NCI-H187 (cell line): Measurements from ENCODE around the gene SDK1.

Experiments
- DNase-seq, 2 experiments: peaks; one replicate each; lab custom pipeline; 2025; lab: John Stamatoyannopoulos, UW

Gene SDK1

GRCh38 chr7:4103352-4104091 is 802.5 kb downstream of the SDK1 start:
- DNase-seq = no peak

- no peak for DNase-seq
Observed at GRCh38 chr7:4107839-4108238, 806.8 kb downstream of the SDK1 start.

GRCh38 chr7:4108951-4109350 is 807.9 kb downstream of the SDK1 start:
- DNase-seq = no peak

GRCh38 chr7:4109481-4110110 is 808.5 kb downstream of the SDK1 start:
- no peak for DNase-seq

- no peak for DNase-seq
Observed at GRCh38 chr7:4110438-4110837, 809.4 kb downstream of the SDK1 start.

- no peak for DNase-seq
Observed at GRCh38 chr7:4111166-4111565, 810.1 kb downstream of the SDK1 start.

GRCh38 chr7:4113271-4113670 is 812.2 kb downstream of the SDK1 start:
- no peak for DNase-seq

- DNase-seq = no peak
Observed at GRCh38 chr7:4113976-4114375, 812.9 kb downstream of the SDK1 start.

GRCh38 chr7:4115442-4115841 is 814.4 kb downstream of the SDK1 start:
- DNase-seq = no peak

GRCh38 chr7:4115941-4116610 is 815.0 kb downstream of the SDK1 start:
- no peak for DNase-seq

GRCh38 chr7:4119848-4120247 is 818.8 kb downstream of the SDK1 start:
- no peak for DNase-seq

- no peak for DNase-seq
Observed at GRCh38 chr7:4123346-4123745, 822.3 kb downstream of the SDK1 start.

- no peak for DNase-seq
Observed at GRCh38 chr7:4123823-4124222, 822.8 kb downstream of the SDK1 start.

GRCh38 chr7:4124556-4125477 is 823.8 kb downstream of the SDK1 start:
- DNase-seq = no peak

- no peak for DNase-seq
Observed at GRCh38 chr7:4127909-4128560, 827.0 kb downstream of the SDK1 start.

- DNase-seq = no peak
Observed at GRCh38 chr7:4129481-4130122, 828.5 kb downstream of the SDK1 start.

- no peak for DNase-seq
Observed at GRCh38 chr7:4131063-4131462, 830.0 kb downstream of the SDK1 start.

GRCh38 chr7:4132221-4132620 is 831.2 kb downstream of the SDK1 start:
- DNase-seq = no peak

- no peak for DNase-seq
Observed at GRCh38 chr7:4133491-4134044, 832.5 kb downstream of the SDK1 start.

GRCh38 chr7:4134204-4134603 is 833.2 kb downstream of the SDK1 start:
- DNase-seq = no peak

- no peak for DNase-seq
Observed at GRCh38 chr7:4134631-4135030, 833.6 kb downstream of the SDK1 start.
